Mesangial cell (primary cell): Measurements from ENCODE around the gene EDN2. TPM values are rescaled to one million over a fixed set of nuclear protein-coding genes. Genes with fewer than 3 reads are reported as not detected.

Experiments used
- total RNA-seq: library from RNA; depleted of rRNA; stranded (reverse); fragments of >200 nt; gene quantifications from 2 replicates; pipeline ENCODE4 v1.2.3, GENCODE V29; 2015

EDN2 gene
- 5.2 and 15.2 TPM in 2 replicates for total RNA-seq

GRCh38 chr1:41484402-41485241, at the start of gene EDN2:
EDN2 (minus strand) TSS chr1:41484683; CDS start chr1:41484601, 82 bp downstream.

Other genes starting within 250 kb of the EDN2 start
- gene SCMH1, start 242.4 kb downstream of the EDN2 start, total RNA-seq: 18.3 and 35.4 TPM in 2 replicates
- 0.65 and 3.8 TPM in 2 replicates for gene FOXO6, start 123.2 kb downstream of the EDN2 start, total RNA-seq